ENCODE data around the gene HECTD3.
"Not testable (repeated sequence)": the region's sequence is repeated elsewhere in the genome, so short reads cannot be mapped to it uniquely, and the experiment has no call there.

Gene HECTD3

GRCh38 chr1:44985747-44986359 lies 25.3 kb downstream of the HECTD3 start:
- no peak for DNase-seq

- not testable (repeated sequence) for DNase-seq
Measured at GRCh38 chr1:44977372-44977771, 33.8 kb downstream of the HECTD3 start.

- DNase-seq, result no peak
Measured at GRCh38 chr1:44976252-44976651, 34.9 kb downstream of the HECTD3 start.

GRCh38 chr1:44973645-44974044 lies 37.5 kb downstream of the HECTD3 start:
- no peak for DNase-seq

GRCh38 chr1:44970317-44970716 lies 40.8 kb downstream of the HECTD3 start:
- no peak for DNase-seq

- DNase-seq, result no peak
Measured at GRCh38 chr1:44964396-44964795, 46.7 kb downstream of the HECTD3 start.

- no peak for DNase-seq
Measured at GRCh38 chr1:44962729-44963128, 48.4 kb downstream of the HECTD3 start.

- not testable (repeated sequence) for DNase-seq
Measured at GRCh38 chr1:44962022-44962421, 49.1 kb downstream of the HECTD3 start.

GRCh38 chr1:44957566-44957965 lies 53.6 kb downstream of the HECTD3 start:
- DNase-seq, result not testable (repeated sequence)

- not testable (repeated sequence) for DNase-seq
Measured at GRCh38 chr1:44956077-44956476, 55.0 kb downstream of the HECTD3 start.

Measured in right forelimb (tissue), 1 donor.